ENCODE results near the gene SLC27A5. TPM values are rescaled to one million over a fixed set of nuclear protein-coding genes. Genes with fewer than 3 reads are reported as not detected.

Gene SLC27A5
- total and polyA plus RNA-seq, 2 donors (not counting 3 experiments of a cell fraction or from before 2014, with no cell fraction given) = 7.1 to 16.0 TPM

GRCh38 chr19:58499021-58499927, 12.5 kb downstream of the SLC27A5 start:
- ChIA-PET POLR2A (no interaction called here), CTCF (interaction anchor here (0.7 to 2.1 kb wide), 5 partner anchors 11 to 21 kb away, joined by 3 to 13 read pairs (median 3); partner anchors contain the start of gene ZBTB45)
- no peaks in the 10 kb centered on the region for H3K9me1 ChIP-seq (replicated peaks; ENCODE audit: control insufficient read depth, extremely low read depth, insufficient read depth, low read length)
- TSS peak; percentile 76 for BruUV-seq (replicated peaks)
- H3K27me3 ChIP-seq (ENCODE audit: control insufficient read depth in 2 of 2, insufficient read depth in 2 of 2, low read length in 2 of 2) = no peaks in the 10 kb centered on the region
- H2AFZ ChIP-seq (ENCODE audit: low read depth, low read length) = peak overlapping the region; percentile 78
- peak overlapping the region in 2 of 3 experiments; percentile 24 to 45 for H3K4me3 ChIP-seq (replicated peaks in 1 of 3; ENCODE audit: insufficient read depth in 1 of 3, low read depth in 1 of 3, low read length in 3 of 3)
- peak overlapping the region; percentile 26 for H3K9ac ChIP-seq (replicated peaks; ENCODE audit: extremely low read depth, insufficient read depth, low read length)
- no peaks in the 10 kb centered on the region for H3K36me3 ChIP-seq (ENCODE audit: control insufficient read depth in 2 of 2, extremely low read depth in 1 of 2, insufficient read depth in 2 of 2, low read length in 2 of 2)
- no peaks in the 10 kb centered on the region for H3K9me3 ChIP-seq (replicated peaks; ENCODE audit: control insufficient read depth, insufficient read depth, low read length)
- TF ChIP-seq MYC (IDR thresholded peaks at IDR 0.05; ENCODE audit: low read depth, low read length) (no peak), MAX (IDR thresholded peaks at IDR 0.05; ENCODE audit: insufficient read depth, insufficient read length) (peak; percentile 48), GATA2 (IDR thresholded peaks at IDR 0.05; ENCODE audit: insufficient read depth, insufficient read length, low read depth, low read length) (no peak), EZH2 (IDR thresholded peaks at IDR 0.05; ENCODE audit: borderline replicate concordance, low read depth, low read length, severe bottlenecking) (no peak), POLR2AphosphoS5 (IDR thresholded peaks at IDR 0.05; ENCODE audit: insufficient read depth, low read depth, low read length) (peak; percentile 82), FOS (IDR thresholded peaks at IDR 0.05; ENCODE audit: borderline replicate concordance, insufficient read depth, low read length) (no peak), POLR2A (IDR thresholded peaks at IDR 0.05; ENCODE audit: low read depth, low read length) (peak; percentile 73), JUN (IDR thresholded peaks at IDR 0.05; ENCODE audit: borderline replicate concordance, insufficient read depth, insufficient read length, low read depth) (no peak), CTCF (IDR thresholded peaks at IDR 0.05; ENCODE audit: extremely low read depth in 1 of 2, insufficient read depth in 1 of 2, low read depth in 1 of 2, low read length in 2 of 2) (peak; percentile 19 to 43)
- peaks cover 4% of the 10 kb centered on the region for H3K4me1 ChIP-seq (ENCODE audit: control insufficient read depth, extremely low read depth, insufficient read depth, low read length)
- dilution Hi-C loops (cut with MboI; ENCODE audit: extremely low pct_ligation_motif_present, low sequenced_read_pairs) = no loop called here
- H3K79me2 ChIP-seq (ENCODE audit: control insufficient read depth, insufficient read depth, low read length) = no peaks in the 10 kb centered on the region
- H3K4me2 ChIP-seq (ENCODE audit: insufficient read depth, low read length) = peak overlapping the region; percentile 80
- no peaks in the 10 kb centered on the region for H4K20me1 ChIP-seq (replicated peaks; ENCODE audit: control insufficient read depth, extremely low read depth, insufficient read depth, low read length)
- no peak overlapping the region for H3K27ac ChIP-seq (ENCODE audit: insufficient read depth, low read depth, low read length)
- peak; percentile 100 for FAIRE-seq
- intact Hi-C loops (cut with micrococcal nuclease) = loop anchor here (1.0 kb wide), 5 partner anchors 20 to 172 kb away; partner anchors contain the start of genes ZBTB45, ZNF324B, ZNF446 and ZNF584
- peak; percentile 96 for DNase-seq (ENCODE audit: low read depth, low spot score)

Measured in endothelial cell of umbilical vein (primary cell).